Measurements from ENCODE around the gene PLXDC1.

The PLXDC1 gene

DNA sequence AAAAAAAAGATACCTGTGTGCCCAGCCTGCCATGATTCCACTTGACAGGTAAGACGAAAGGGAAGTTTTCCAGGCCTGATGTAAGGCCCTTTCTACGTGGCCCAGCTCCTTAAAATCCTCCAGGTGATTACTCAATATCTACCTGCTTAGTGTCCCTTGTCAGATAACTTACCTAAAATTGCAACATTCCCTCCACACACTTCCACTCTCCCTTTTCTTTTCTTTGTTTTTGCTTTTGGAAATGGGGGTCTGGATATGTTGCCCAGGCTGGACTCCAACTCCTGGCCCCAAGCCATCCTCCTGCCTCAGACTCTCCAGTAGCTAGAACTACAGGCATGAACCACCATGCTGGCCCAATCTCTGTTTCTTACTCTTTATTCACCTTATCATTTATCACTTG is 7.2 kb upstream of the PLXDC1 start:
- Histone ChIP-seq H3K9me3 (no peaks in the 10 kb centered on the region), H3K27ac (no peak overlapping the region), H3K4me3 (ENCODE audit: low read depth in 1 of 2, low read length in 1 of 2) (no peak overlapping the region), H3K36me3 (no peaks in the 10 kb centered on the region), H3K27me3 (peaks cover 16% of the 10 kb centered on the region), H3K4me1 (ENCODE audit: control insufficient read depth in 1 of 2, insufficient read depth in 1 of 2, low read depth in 1 of 2, low read length in 1 of 2) (peaks cover 10% of the 10 kb centered on the region in 2 experiments)
- TF ChIP-seq, protein P1, sequence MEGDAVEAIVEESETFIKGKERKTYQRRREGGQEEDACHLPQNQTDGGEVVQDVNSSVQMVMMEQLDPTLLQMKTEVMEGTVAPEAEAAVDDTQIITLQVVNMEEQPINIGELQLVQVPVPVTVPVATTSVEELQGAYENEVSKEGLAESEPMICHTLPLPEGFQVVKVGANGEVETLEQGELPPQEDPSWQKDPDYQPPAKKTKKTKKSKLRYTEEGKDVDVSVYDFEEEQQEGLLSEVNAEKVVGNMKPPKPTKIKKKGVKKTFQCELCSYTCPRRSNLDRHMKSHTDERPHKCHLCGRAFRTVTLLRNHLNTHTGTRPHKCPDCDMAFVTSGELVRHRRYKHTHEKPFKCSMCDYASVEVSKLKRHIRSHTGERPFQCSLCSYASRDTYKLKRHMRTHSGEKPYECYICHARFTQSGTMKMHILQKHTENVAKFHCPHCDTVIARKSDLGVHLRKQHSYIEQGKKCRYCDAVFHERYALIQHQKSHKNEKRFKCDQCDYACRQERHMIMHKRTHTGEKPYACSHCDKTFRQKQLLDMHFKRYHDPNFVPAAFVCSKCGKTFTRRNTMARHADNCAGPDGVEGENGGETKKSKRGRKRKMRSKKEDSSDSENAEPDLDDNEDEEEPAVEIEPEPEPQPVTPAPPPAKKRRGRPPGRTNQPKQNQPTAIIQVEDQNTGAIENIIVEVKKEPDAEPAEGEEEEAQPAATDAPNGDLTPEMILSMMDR (IDR thresholded peaks at IDR 0.05): no peak

DNA sequence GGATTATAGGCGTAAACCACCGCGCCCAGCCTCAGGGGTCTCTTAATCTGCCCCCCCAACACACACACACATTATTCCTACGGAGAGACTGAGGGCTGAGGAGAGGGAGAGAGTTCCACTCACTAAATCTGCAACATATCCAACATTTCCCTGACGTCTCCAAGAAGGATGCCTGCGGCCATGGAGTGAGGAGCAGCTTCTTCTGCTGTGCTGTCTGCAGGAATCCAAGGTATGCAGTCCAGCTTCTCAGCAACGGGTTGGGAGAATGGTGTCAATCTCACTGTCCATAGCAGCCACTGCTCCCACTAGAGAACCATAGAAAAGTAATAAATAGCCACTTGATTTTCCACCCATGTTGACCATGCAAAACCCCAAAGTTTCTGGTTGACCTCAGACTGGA is 5.1 kb upstream of the PLXDC1 start:
- peaks cover 29% of the 10 kb centered on the region for H3K27me3 ChIP-seq
- TF ChIP-seq, protein P1 (IDR thresholded peaks at IDR 0.05): no peak
- H3K27ac ChIP-seq: no peak overlapping the region
- H3K36me3 ChIP-seq: no peaks in the 10 kb centered on the region
- peaks cover 26 to 31% of the 10 kb centered on the region in 2 experiments for H3K4me1 ChIP-seq (ENCODE audit: control insufficient read depth in 1 of 2, insufficient read depth in 1 of 2, low read depth in 1 of 2, low read length in 1 of 2)
- no peaks in the 10 kb centered on the region for H3K9me3 ChIP-seq
- H3K4me3 ChIP-seq (ENCODE audit: low read depth in 1 of 2, low read length in 1 of 2): no peak overlapping the region

DNA sequence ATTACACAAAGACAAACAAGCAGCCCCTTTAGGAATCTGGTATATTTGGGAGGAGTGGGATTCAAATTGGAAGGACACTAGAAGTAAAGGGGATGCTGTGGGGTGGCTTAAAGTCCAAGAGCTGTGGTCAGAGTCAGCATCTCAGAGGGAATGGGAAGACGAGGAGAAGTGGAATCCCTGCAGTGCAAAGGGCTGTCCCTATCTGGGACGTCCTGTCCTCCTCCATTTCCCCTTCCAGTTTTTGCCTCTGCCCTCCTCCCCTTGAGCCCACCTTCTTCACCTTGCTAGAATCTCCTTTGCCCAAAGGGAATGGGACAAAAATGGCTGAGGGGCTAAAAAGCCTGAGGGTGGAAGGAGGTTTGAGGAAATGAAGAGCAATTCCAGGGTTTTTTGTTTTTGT is 4.2 kb upstream of the PLXDC1 start:
- H3K27ac ChIP-seq: no peak overlapping the region
- H3K4me3 ChIP-seq (ENCODE audit: low read depth in 1 of 2, low read length in 1 of 2): no peak overlapping the region
- TF ChIP-seq, protein P1 (IDR thresholded peaks at IDR 0.05): no peak
- no peaks in the 10 kb centered on the region for H3K36me3 ChIP-seq
- H3K27me3 ChIP-seq: peaks cover 38% of the 10 kb centered on the region
- H3K9me3 ChIP-seq: no peaks in the 10 kb centered on the region
- peaks cover 26 to 38% of the 10 kb centered on the region in 2 experiments for H3K4me1 ChIP-seq (ENCODE audit: control insufficient read depth in 1 of 2, insufficient read depth in 1 of 2, low read depth in 1 of 2, low read length in 1 of 2)

DNA sequence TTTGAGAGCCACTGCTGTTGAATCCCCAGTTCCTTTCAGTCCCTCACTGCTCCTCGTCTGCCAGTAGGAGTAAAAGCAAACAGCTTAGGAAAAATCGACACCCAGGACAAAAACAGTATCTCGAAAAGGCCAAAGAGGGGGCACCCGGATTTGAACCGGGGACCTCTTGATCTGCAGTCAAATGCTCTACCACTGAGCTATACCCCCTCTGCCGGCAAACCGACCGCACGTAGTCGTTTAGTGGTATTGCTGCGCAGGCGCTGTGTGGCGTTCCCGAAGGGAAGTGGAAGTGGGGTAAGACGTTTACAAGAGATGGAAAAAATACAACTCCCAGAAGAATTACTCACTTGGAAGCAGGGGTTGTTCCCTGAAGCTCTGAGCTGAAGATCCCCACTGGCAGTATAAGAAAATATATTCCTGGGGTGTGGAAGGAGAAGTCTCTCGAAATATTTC is 2.2 kb upstream of the PLXDC1 start:
- Histone ChIP-seq H3K27ac (peak overlapping the region; percentile 53), H3K27me3 (peaks cover 58% of the 10 kb centered on the region), H3K9me3 (no peaks in the 10 kb centered on the region), H3K36me3 (no peaks in the 10 kb centered on the region), H3K4me3 (ENCODE audit: low read depth in 1 of 2, low read length in 1 of 2) (peak overlapping the region; percentile 58 to 80), H3K4me1 (ENCODE audit: control insufficient read depth in 1 of 2, insufficient read depth in 1 of 2, low read depth in 1 of 2, low read length in 1 of 2) (peaks cover 26 to 38% of the 10 kb centered on the region in 2 experiments)
- TF ChIP-seq, protein P1 (IDR thresholded peaks at IDR 0.05): no peak

DNA sequence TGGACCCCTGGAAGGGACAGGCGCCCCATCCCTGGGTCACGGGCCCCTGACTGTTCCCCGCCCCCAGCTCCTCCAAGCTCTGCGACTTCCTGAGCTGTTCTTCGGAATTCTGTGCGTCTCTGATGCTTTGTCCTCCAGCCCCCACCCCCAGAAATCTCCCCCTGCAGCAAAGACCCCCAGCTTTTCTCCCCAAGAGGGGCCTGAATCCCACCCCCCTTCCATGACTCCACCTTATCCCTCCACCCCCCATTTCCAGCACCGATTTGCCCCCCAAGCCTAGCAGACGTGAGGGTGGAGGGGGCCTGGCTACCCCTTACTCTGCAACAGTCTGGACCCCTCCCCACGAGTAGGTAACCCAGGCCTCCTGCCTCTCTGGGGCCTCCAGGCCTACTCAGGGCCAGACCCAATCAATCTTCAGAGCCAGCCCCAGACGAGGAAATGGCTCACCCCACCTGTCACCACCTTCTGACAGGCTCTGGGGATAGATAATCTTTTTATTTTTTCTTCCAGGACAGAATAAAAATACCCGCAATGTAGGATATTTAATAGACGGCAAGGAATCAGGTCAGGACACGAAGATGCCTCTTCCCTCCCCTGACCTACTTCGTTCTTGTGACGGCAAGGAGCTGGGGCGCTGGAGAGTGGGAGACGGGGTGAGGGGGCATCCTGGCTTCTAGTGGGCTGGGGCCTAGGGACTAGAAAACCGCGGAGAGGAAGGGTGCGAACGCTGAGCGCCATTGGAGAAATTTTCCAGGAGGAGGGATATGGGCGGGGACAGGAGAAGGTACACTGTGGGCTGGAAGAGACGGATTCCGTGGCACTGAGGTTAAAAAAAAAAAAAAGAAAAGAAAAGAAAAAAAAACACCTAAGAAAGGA is 744 bp upstream of the PLXDC1 start:
- TF ChIP-seq, protein P1 (IDR thresholded peaks at IDR 0.05): no peak
- Histone ChIP-seq H3K4me3 (ENCODE audit: low read depth in 1 of 2, low read length in 1 of 2) (peak overlapping the region; percentile 58 to 80), H3K27me3 (peaks cover 72% of the 10 kb centered on the region), H3K9me3 (no peaks in the 10 kb centered on the region), H3K27ac (no peak overlapping the region), H3K4me1 (ENCODE audit: control insufficient read depth in 1 of 2, insufficient read depth in 1 of 2, low read depth in 1 of 2, low read length in 1 of 2) (peaks cover 26 to 38% of the 10 kb centered on the region in 2 experiments), H3K36me3 (no peaks in the 10 kb centered on the region)
